ENCODE data around the gene OXNAD1.

DNA sequence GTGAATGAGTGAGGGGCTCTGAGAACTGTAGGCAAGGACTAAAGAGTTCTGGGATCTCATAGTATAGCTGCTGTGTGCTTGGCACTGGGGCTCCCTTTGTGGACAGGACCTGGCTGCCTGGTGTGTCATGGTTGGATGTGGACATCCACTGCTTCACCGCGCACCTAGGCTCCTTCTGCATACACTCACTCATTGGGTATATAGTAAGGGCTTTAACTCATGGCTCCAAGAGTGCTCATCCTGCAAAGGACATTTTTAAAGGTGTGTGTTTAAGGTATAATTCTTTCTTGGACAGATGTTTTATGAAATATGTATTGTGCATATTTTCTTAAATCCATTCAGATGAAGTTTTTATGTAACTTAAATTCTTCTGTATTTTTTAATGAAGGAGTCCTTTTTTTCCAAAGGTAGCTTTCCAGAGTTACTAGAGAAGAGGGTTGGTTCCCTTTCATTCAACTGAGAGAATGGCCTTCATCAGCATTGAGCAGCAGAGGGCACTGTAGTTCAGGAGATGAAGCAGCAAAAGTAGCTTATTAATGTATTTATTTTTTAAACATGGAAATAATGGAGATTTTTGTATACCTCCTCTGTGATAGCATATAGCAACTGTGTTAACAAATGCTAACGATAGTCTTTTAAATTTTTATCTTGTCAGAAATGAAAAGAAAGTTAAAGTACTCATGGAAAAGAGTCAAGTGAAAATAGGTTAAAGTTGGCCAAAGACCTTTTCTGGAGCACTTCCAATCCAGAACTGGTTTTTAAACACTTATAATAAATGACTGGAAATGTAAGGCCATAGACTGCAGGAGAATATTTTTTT lies 25.2 kb downstream of the OXNAD1 start:
- TF ChIP-seq EZH2 (IDR thresholded peaks at IDR 0.05; ENCODE audit: insufficient read depth, poor library complexity, severe bottlenecking): no peak
- TF ChIP-seq EZH2phosphoT487 (IDR thresholded peaks at IDR 0.05; ENCODE audit: insufficient read depth, low read depth): no peak

Measured in GM23248 (cell line).